ENCODE data around the gene KRT83.

GRCh38 chr12:52347551-52348510, 26.6 kb upstream of the KRT83 start:
- TF ChIP-seq, protein P1, sequence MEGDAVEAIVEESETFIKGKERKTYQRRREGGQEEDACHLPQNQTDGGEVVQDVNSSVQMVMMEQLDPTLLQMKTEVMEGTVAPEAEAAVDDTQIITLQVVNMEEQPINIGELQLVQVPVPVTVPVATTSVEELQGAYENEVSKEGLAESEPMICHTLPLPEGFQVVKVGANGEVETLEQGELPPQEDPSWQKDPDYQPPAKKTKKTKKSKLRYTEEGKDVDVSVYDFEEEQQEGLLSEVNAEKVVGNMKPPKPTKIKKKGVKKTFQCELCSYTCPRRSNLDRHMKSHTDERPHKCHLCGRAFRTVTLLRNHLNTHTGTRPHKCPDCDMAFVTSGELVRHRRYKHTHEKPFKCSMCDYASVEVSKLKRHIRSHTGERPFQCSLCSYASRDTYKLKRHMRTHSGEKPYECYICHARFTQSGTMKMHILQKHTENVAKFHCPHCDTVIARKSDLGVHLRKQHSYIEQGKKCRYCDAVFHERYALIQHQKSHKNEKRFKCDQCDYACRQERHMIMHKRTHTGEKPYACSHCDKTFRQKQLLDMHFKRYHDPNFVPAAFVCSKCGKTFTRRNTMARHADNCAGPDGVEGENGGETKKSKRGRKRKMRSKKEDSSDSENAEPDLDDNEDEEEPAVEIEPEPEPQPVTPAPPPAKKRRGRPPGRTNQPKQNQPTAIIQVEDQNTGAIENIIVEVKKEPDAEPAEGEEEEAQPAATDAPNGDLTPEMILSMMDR (optimal IDR thresholded peaks at IDR 0.05 in 1 of 3, IDR thresholded peaks at IDR 0.05 in 1 of 3, conservative IDR thresholded peaks at IDR 0.05 in 1 of 3; ENCODE audit: extremely low read depth in 1 of 3, insufficient read depth in 2 of 3, low read length in 3 of 3), result no peak
- no peak for TF ChIP-seq EZH2 (IDR thresholded peaks at IDR 0.05; ENCODE audit: low read length)
